Stimulated activated CD4-positive, alpha-beta T cell treated with anti-CD3 and anti-CD28 coated beads, Interleukin-12 subunit alpha, Interleukin-12 subunit beta, amount 100 ng/mL, for 48 hours (primary cell): ENCODE data around the gene HOXB7.

ENCODE experiments used
- DNase-seq, 3 donors: peaks; one replicate each; pipeline ENCODE4 v3.0.0-alpha.2; 2020; ENCODE audit warnings: low read depth in 2 of 3, low spot score in 1 of 3

The HOXB7 gene

GRCh38 chr17:48568499-48569239 is 42.1 kb downstream of the HOXB7 start:
- no peak for DNase-seq

DNA sequence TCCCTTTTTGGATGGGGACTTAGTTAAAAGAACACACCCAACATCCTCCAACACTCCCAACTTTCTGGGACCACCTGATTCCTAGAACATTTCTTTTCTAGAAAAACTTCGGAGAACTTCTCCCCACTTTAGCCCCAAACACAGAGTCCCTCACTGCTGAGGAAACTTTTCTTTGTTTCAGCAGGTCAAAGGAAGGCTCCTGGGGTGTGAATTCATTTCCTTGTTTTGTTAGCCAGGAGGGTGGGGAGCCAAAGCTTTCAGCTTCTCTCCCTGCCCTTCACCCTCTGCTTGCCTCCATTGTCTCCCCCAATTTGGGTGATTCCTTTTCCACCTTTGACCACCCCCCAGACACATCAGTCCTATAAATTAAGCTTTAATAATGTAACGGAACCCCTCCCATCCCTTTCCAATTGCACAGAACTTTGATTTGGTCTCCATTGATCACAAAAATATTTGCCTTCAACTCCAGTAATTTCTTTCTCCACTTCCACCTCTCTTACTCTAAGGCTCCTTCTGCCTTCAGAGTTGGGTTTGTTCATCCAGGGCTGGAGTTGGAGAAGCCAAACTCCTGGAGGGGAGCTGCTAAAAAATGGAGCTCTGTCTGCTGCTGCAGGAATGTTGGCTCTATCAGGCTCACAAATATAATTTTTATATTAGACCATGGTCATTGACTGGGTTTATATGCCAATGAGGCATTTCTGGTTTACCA is 43.0 kb downstream of the HOXB7 start:
- no peak for DNase-seq

DNA sequence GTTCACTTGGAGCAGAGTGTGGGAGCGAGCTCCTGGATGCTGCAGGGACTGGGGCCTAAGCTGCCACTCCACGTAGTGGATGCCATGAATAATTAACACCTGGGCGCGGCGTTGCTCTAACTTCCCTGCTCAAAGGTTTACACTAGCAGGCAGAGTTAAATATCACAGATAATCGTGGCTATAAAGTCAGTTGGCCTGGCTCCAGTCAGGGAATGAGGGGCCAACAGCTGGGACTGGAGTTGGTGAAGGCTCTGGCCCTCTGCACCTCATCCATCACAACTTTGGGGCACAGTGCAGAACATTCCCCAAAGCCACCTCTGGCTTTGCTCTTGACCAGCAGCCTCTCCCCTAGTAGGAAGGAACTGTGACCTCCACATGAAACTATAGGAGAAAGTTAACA is 43.6 kb downstream of the HOXB7 start:
- no peak for DNase-seq

DNA sequence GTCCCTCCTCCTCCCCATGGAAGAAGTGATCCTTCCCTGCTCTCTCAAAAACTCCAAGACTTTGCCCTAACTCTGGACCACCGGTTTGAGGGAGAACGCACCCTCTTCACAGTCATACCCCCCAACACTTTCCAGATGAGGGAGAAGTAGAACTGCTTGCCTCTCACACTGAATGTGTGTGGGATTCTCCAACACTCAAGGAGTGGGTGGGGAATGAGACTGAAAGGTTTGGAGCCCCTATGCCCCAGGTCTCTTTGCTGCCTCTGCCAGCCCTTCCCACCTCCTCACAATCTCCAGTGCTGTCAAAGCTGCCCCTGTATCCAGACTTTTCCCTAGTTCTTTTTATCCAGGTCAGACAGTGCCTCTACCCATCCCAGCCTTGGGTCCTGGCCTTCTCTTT is 44.1 kb downstream of the HOXB7 start:
- no peak for DNase-seq

DNA sequence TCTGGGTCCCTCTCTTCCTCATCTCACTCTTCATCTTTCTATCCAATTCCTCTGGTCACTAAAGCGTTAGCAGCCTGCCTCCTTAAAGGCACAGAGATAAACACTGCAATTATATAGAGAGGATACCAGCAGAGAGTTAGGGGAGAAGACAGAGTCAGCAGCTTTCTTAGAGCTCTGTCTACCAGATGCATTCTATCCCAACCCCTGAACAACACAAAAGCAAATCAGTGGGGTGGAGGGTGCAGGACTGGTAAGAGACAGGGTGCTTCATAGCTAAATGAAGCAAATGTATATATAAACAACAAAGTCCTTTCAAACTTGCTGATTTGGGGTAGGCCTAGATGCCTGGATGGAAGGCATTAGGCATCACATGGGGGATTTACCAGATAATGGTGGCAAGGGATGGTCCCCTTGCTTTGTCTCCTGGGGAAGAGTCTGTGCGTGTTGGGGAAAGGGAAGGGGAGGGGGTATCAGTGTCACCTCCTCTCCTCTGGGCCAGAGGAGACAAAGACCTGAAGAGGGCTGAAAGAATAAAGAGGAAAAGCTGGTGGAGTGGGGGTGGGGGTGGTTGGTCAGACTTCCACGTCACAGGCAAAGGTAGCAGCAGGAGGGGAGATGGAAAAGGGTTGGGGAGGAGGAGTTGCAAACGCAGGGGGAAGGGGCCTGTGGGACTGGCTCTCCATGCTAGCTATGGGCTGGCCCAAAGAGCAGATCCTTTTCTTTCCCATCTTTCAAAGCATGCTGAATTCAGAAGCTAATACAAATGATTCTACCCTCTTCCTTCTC is 44.7 kb downstream of the HOXB7 start:
- DNase-seq, result no peak

GRCh38 chr17:48565022-48565554 is 45.7 kb downstream of the HOXB7 start:
- DNase-seq, result no peak

DNA sequence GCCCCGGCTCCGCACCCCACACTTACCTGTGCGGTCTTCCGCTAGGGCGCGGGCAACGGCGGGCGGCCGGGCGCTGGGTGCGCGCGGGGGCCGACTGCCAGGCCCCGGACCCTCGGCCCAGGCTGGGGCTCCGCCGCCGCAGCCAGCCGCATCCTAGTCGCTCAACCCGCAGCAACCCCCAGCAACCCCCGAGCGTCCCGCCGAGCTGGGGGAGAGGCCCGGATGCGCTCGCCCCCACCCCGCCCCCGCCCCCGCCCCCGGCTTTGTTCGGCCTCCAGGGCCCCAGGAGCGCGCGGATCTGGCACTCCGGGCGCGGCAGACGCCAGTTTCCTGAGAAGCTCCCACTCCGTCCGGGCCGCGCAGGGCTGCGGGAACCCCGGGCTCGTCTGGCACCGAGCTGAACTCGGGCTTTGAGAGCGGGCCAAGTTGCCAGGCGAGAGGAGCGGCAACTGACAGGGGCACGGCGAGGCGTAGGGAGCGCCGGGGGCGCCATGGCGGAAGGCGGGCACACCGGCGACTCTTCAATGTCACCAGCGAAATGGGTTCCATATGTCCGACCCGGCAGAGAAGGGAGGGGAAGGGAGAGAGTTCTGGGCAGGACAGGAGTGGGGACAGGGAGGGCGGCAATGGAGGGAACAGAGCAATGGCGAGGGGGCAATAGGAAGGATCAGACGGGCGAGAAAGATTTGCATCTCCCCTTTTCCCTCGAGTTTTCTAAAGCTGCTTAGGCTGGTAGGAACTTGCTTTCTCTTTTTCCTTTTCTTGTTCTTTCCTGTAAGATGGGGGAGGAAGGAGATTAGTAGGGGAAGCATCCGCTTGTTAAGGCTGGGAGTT is 46.4 kb downstream of the HOXB7 start:
- DNase-seq, result no peak

GRCh38 chr17:48563867-48564187 is 47.0 kb downstream of the HOXB7 start:
- DNase-seq, result no peak

DNA sequence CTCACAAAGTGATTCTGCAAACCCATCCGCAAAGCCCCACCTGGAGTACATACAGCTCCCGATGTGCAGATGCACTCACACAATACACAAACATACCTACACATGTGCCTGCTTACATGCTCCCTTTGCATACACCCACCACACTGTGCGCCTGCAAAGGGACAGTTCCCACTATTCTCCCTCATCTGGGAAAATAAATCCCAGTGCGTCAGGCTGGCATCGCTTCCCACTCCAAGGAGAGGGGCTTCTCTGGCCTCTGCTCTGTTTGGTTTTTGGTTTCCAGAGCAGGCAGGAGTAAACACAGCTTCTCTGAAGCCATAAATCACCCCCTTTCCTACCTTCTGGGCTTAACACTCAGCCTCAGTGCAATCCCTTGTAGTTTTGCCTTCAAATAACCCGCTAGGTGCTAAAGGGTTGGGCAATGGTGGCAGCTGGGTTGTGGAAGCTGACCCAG is 47.4 kb downstream of the HOXB7 start:
- no peak for DNase-seq

- DNase-seq, result no peak
Observed at GRCh38 chr17:48562934-48563333, 47.9 kb downstream of the HOXB7 start.

- DNase-seq, result no peak
Observed at GRCh38 chr17:48561884-48562810, 48.7 kb downstream of the HOXB7 start.

DNA sequence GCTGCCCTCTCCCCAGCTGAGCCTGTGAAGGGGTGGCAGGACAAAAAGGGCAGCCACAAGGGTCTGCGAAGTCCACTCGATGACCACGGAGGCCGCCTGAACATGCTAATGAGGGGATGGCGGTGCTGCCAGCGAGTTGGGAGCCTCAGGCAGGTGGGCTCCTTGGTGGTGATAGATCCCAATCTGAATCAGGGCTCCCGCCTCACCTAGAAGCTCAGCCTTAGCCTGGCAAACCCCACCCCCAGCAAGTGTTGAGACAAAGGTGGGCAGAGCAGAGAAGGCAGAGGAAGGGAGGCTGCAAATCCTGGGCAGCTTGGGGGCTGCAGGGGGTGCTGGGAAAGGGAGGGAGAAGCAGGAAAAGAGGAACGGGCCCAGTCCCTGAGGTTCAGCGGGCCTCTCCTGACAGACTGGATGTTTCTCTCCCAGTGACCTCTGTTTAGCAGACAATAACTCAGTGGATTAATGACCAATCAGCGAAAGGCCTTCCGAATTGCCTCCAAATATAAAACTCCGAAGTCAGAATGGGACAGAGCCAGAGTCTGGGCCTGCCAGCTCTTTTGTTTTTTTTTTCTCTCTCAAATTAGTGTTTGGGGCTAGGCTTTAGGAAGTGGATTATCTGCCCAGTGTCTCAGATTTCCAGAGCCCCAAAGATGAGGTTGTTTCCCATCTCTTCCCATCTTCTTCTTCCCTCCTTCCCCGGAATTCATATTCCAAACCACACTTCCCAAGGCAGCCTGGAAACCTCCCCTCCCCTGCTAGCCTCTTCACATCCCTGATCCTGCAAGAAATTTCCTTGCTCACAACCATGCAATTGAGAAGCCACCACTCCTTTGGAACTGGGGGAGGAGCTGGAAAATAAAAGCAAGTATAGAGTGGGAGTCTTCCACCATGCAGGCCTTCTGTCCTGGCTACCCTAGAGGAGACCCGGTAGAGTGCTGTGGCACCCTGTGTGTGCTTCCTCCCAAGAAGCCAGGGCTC is 50.7 kb downstream of the HOXB7 start:
- DNase-seq, result no peak

DNA sequence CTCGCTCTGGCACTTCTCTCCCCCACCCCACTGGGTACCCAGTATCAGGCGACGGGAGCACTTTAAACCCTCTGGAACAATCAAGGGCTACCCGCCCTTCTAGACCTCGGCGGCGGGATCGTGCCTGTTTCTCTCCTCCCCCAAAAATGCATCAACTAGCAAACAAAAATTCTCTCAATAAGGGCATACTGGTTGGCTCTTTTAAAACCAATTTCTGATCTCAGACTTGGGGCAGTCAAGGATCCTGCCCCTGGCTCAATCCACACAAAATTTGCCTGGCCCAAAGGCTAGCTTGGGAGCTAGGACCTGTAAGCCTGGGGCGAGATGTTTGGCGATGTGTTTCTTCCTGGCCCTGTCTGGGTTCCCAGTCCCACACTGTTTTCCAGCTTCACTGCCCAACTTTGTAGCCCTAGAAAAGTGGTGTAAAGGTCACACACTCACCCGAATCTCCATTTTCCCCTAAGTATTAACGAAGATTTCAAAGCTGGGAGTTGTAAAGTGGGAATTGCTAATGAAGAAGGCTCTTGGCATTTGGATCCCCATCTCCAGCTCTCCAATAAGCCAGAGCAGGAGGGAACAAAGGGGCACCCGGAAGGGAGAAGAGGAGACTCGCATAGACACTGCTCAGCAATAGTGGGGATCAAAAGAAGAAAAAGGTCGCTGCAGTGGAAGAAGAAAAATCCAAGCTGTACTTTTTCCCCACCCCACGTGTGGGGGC is 51.5 kb downstream of the HOXB7 start:
- DNase-seq, result no peak

GRCh38 chr17:48558831-48559121 is 52.0 kb downstream of the HOXB7 start:
- DNase-seq, result no peak

DNA sequence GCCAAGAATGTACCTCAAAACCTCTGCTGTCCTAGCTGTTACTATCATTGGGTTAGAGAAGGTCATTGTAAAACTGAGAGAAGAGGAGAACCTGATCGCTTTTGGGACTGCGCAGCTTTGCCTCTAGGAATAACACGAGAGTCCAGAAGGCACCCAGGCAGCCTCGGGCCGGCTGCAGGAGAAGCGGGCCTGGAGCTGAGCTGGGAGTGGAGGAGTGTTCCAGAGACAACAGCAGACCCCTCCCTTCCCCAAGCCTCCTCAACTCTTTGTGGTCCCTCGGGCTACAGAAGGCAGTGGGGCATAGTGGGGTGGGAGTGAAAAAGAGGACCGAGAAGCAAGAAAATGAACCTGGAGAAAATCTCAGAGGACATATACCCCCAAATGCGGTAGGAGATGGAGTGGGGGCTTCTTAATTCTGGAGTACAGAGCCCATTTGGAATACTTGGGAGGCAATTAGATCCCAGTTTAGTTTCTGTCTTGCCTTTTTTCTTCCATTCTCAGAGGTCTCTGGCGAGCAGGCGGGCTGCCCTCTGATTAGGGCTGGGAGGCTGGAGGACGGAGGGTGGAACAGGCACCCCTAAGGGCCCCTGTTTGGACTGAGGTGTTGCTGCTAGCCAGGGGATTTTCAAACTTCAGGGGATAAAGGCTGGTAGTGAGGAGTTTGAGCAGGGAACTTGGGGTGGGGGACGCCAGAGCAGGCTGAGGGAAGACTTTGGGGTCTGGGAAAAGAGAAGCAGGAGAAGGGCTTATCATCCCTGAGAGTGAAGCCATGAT is 52.6 kb downstream of the HOXB7 start:
- no peak for DNase-seq
